Osteoblast (primary cell): ENCODE measurements around the gene CNOT1. TPM values are rescaled to one million over a fixed set of nuclear protein-coding genes. Genes with fewer than 3 reads are reported as not detected.

Experiments used
- DNase-seq: peaks from one replicate; pipeline ENCODE4 v3.0.0; 2011; ENCODE audit warnings: low spot score, mixed read lengths; ENCODE audit not compliant: insufficient read length; ENCODE audit errors: missing footprints
- H2AFZ ChIP-seq: 2 replicates; pipeline ENCODE4 v1.6.0; 2011; ENCODE audit warnings: mild to moderate bottlenecking, low read length
- H3K27ac ChIP-seq: 2 replicates; pipeline ENCODE4 v1.5.1; 2011; ENCODE audit warnings: mild to moderate bottlenecking, low read depth, low read length, moderate library complexity
- H3K27me3 ChIP-seq: 2 replicates; pipeline ENCODE4 v1.6.0; 2012; ENCODE audit warnings: mild to moderate bottlenecking, control low read depth, inconsistent platforms, low read length, moderate library complexity; ENCODE audit not compliant: insufficient read depth
- H3K36me3 ChIP-seq: 2 replicates; pipeline ENCODE4 v1.5.1; 2011; ENCODE audit warnings: mild to moderate bottlenecking, low read length, control low read depth, moderate library complexity; ENCODE audit not compliant: insufficient read depth
- H3K4me1 ChIP-seq: 2 replicates; pipeline ENCODE4 v1.5.1; 2011; ENCODE audit warnings: mild to moderate bottlenecking, low read length, control low read depth, moderate library complexity; ENCODE audit not compliant: insufficient read depth
- H3K4me2 ChIP-seq: 2 replicates; pipeline ENCODE4 v1.6.0; 2011; ENCODE audit warnings: mild to moderate bottlenecking, low read length; ENCODE audit not compliant: insufficient read depth
- H3K4me3 ChIP-seq: fragments of 200-600 bp; sonication (generic); 3 replicates; pipeline ENCODE4 v1.5.1; 2012; ENCODE audit warnings: mild to moderate bottlenecking, low read length, inconsistent platforms; ENCODE audit not compliant: insufficient read depth
- H3K79me2 ChIP-seq: 2 replicates; pipeline ENCODE4 v1.6.0; 2012; ENCODE audit warnings: mild to moderate bottlenecking, low read length, control low read depth, inconsistent platforms; ENCODE audit not compliant: insufficient read depth
- H3K9me3 ChIP-seq: 2 replicates; pipeline ENCODE4 v1.5.1; 2011; ENCODE audit warnings: low read depth, low read length, control low read depth
- H4K20me1 ChIP-seq: 2 replicates; pipeline ENCODE4 v1.6.0; 2012; ENCODE audit warnings: mild to moderate bottlenecking, low read length, control low read depth; ENCODE audit not compliant: insufficient read depth
- CTCF ChIP-seq: IDR thresholded peaks from 2 replicates; pipeline ENCODE4 v1.5.1; 2011; ENCODE audit warnings: mild to moderate bottlenecking, low read depth, low read length, moderate library complexity; ENCODE audit errors: extremely low read depth
- total RNA-seq: library from RNA; depleted of rRNA; stranded (reverse); fragments of >200 nt; gene quantifications from 2 replicates; pipeline ENCODE4 v1.2.3, GENCODE V29; 2012

CNOT1 gene
- total RNA-seq, 1 donor: 122 TPM

- TF ChIP-seq CTCF: peak; percentile 75
- no peaks in the 10 kb centered on the region for H3K9me3 ChIP-seq
- H3K4me1 ChIP-seq: peaks cover 8% of the 10 kb centered on the region
- peak; percentile 93 for DNase-seq
- H3K4me3 ChIP-seq: no peak overlapping the region
- H2AFZ ChIP-seq: no peak overlapping the region
- H3K27ac ChIP-seq: no peak overlapping the region
- peaks cover 5% of the 10 kb centered on the region for H3K36me3 ChIP-seq
- H4K20me1 ChIP-seq: peaks cover 6% of the 10 kb centered on the region
- no peaks in the 10 kb centered on the region for H3K27me3 ChIP-seq
- peaks cover 4% of the 10 kb centered on the region for H3K79me2 ChIP-seq
- H3K4me2 ChIP-seq: no peak overlapping the region
These were observed 117.5 kb downstream of the CNOT1 start for GRCh38 chr16:58511933-58512815.

- no peak overlapping the region for H3K27ac ChIP-seq
- TF ChIP-seq CTCF: no peak
- H3K79me2 ChIP-seq: peaks cover 3% of the 10 kb centered on the region
- no peak overlapping the region for H3K4me2 ChIP-seq
- no peak overlapping the region for H2AFZ ChIP-seq
- H3K36me3 ChIP-seq: no peaks in the 10 kb centered on the region
- no peaks in the 10 kb centered on the region for H3K9me3 ChIP-seq
- H3K27me3 ChIP-seq: no peaks in the 10 kb centered on the region
- no peak for DNase-seq
- H3K4me1 ChIP-seq: peaks cover 8% of the 10 kb centered on the region
- no peaks in the 10 kb centered on the region for H4K20me1 ChIP-seq
- H3K4me3 ChIP-seq: no peak overlapping the region
These were observed 118.6 kb downstream of the CNOT1 start for GRCh38 chr16:58510776-58511628.

GRCh38 chr16:58510097-58510775, 119.4 kb downstream of the CNOT1 start:
- no peak overlapping the region for H2AFZ ChIP-seq
- H3K4me1 ChIP-seq: peaks cover 8% of the 10 kb centered on the region
- no peaks in the 10 kb centered on the region for H3K27me3 ChIP-seq
- H3K4me3 ChIP-seq: no peak overlapping the region
- no peak overlapping the region for H3K27ac ChIP-seq
- no peaks in the 10 kb centered on the region for H3K79me2 ChIP-seq
- peak; percentile 69 for DNase-seq
- H3K9me3 ChIP-seq: no peaks in the 10 kb centered on the region
- H3K36me3 ChIP-seq: no peaks in the 10 kb centered on the region
- H4K20me1 ChIP-seq: no peaks in the 10 kb centered on the region
- no peak for TF ChIP-seq CTCF
- no peak overlapping the region for H3K4me2 ChIP-seq
